AG04450 (cell line): Measurements from ENCODE around the gene CDC14B. TPM values are rescaled to one million over a fixed set of nuclear protein-coding genes. Genes with fewer than 3 reads are reported as not detected.
"Not testable (repeated sequence)": the region's sequence is repeated elsewhere in the genome, so short reads cannot be mapped to it uniquely, and the experiment has no call there.

Experiments used
- CTCF ChIA-PET: fragments of 300-600, 350-600 bp; formaldehyde crosslinking; extraction: SDS; loops from one replicate; lab custom pipeline; 2022; ENCODE audit warnings: antibody characterized with exemption, inconsistent platforms; lab: Charles Lee
- POLR2A ChIA-PET: fragments of 350-600 bp; formaldehyde crosslinking; extraction: SDS; loops from one replicate; lab custom pipeline; 2021; ENCODE audit warnings: antibody characterized with exemption, inconsistent platforms; lab: Yijun Ruan, JAX
- DNase-seq: peaks from one replicate; pipeline ENCODE4 v3.0.0-alpha.2; 2011; ENCODE audit warnings: low read depth, low spot score
- H3K27ac ChIP-seq: one replicate; pipeline ENCODE4 v1.5.1; 2012; ENCODE audit warnings: low read depth, low read length, control low read depth
- H3K27me3 ChIP-seq: one replicate; pipeline ENCODE4 v1.6.0; 2012; ENCODE audit warnings: low read length; ENCODE audit not compliant: control insufficient read depth, insufficient read depth
- H3K4me3 ChIP-seq: 2 replicates; pipeline ENCODE4 v1.5.1; 2011; ENCODE audit warnings: mild to moderate bottlenecking, low read depth, low read length, control low read depth
- H3K9me3 ChIP-seq: 2 replicates; pipeline ENCODE4 v1.5.1; 2012; ENCODE audit warnings: low read length; ENCODE audit not compliant: control insufficient read depth, insufficient read depth
- polyA plus RNA-seq: library from polyadenylated mRNA; depleted of rRNA; stranded (reverse); fragments of >200 nt; gene quantifications from 2 replicates; pipeline ENCODE4 v1.2.3, GENCODE V29; 2011
- TF ChIP-seq, protein P1 (sequence below): IDR thresholded peaks from 2 replicates; pipeline ENCODE4 v1.5.1; 2011; ENCODE audit warnings: low read depth, low read length, control low read depth, inconsistent platforms

CDC14B gene
- polyA plus RNA-seq, 1 experiment: 19.1 TPM

DNA sequence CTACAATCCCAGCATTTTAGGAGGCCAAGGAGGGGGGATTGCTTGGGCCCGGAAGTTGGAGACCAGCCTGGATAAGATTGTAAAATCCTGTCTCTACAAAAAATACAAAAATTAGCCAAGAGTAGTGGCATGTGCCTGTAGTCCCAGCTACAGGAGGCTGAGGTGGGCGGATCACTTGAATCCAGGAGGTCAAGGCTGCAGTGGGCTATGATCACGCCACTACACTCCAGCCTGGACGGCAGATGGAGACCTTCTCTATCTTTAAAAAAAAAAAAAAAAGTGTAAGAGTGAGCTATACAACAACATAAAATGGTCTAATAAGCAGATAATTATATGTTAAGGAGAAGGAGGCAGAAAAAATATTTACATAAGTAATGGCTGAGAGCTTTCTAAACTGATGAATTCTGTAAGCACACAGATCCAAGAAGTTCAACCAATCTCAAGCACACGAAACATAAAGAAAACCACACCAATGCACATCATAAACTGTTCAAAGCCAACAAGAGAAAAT is 23.0 kb downstream of the CDC14B start:
- peaks cover 2% of the 10 kb centered on the region; the same call in 1 of the 2 replicates for H3K9me3 ChIP-seq
- H3K27me3 ChIP-seq: no peaks in the 10 kb centered on the region
- CTCF ChIA-PET: no interaction called here
- no peak overlapping the region for H3K4me3 ChIP-seq
- no peak for DNase-seq
- no peak overlapping the region for H3K27ac ChIP-seq
- POLR2A ChIA-PET: no interaction called here
- TF ChIP-seq, protein P1, sequence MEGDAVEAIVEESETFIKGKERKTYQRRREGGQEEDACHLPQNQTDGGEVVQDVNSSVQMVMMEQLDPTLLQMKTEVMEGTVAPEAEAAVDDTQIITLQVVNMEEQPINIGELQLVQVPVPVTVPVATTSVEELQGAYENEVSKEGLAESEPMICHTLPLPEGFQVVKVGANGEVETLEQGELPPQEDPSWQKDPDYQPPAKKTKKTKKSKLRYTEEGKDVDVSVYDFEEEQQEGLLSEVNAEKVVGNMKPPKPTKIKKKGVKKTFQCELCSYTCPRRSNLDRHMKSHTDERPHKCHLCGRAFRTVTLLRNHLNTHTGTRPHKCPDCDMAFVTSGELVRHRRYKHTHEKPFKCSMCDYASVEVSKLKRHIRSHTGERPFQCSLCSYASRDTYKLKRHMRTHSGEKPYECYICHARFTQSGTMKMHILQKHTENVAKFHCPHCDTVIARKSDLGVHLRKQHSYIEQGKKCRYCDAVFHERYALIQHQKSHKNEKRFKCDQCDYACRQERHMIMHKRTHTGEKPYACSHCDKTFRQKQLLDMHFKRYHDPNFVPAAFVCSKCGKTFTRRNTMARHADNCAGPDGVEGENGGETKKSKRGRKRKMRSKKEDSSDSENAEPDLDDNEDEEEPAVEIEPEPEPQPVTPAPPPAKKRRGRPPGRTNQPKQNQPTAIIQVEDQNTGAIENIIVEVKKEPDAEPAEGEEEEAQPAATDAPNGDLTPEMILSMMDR: no peak

GRCh38 chr9:96587338-96588315 is 32.0 kb downstream of the CDC14B start:
- TF ChIP-seq, protein P1: no peak
- Histone ChIP-seq H3K9me3 (peaks cover 4% of the 10 kb centered on the region; the same call in 1 of the 2 replicates), H3K4me3 (no peak overlapping the region), H3K27ac (no peak overlapping the region), H3K27me3 (no peaks in the 10 kb centered on the region)
- CTCF ChIA-PET: no interaction called here
- POLR2A ChIA-PET: no interaction called here
- DNase-seq: no peak

GRCh38 chr9:96585426-96585825 is 34.2 kb downstream of the CDC14B start:
- DNase-seq: no peak
- no peaks in the 10 kb centered on the region for H3K9me3 ChIP-seq
- no peak overlapping the region for H3K27ac ChIP-seq
- TF ChIP-seq, protein P1: no peak
- POLR2A ChIA-PET: no interaction called here
- CTCF ChIA-PET: no interaction called here
- H3K27me3 ChIP-seq: no peaks in the 10 kb centered on the region
- H3K4me3 ChIP-seq: no peak overlapping the region

- ChIA-PET POLR2A (interaction anchor here (0.9 kb wide), 1 partner anchor 72 kb away, joined by 3 read pairs; no protein-coding TSS in a partner anchor), CTCF (interaction anchor here (0.7 kb wide), 1 partner anchor 16 kb away, joined by 3 read pairs; no protein-coding TSS in a partner anchor)
- not testable (repeated sequence) for H3K4me3 ChIP-seq, H3K27ac ChIP-seq, H3K9me3 ChIP-seq, DNase-seq, H3K27me3 ChIP-seq
Observed at GRCh38 chr9:96582199-96582598, 37.4 kb downstream of the CDC14B start.

- Histone ChIP-seq H3K9me3 (no peaks in the 10 kb centered on the region), H3K27me3 (no peaks in the 10 kb centered on the region), H3K27ac (no peak overlapping the region), H3K4me3 (no peak overlapping the region)
- no peak for DNase-seq
- POLR2A ChIA-PET: interaction anchor here (0.9 kb wide), 1 partner anchor 72 kb away, joined by 3 read pairs; no protein-coding TSS in a partner anchor
- CTCF ChIA-PET: interaction anchor here (0.7 kb wide), 1 partner anchor 16 kb away, joined by 3 read pairs; no protein-coding TSS in a partner anchor
- TF ChIP-seq, protein P1: no peak
Observed at GRCh38 chr9:96581786-96582185, 37.9 kb downstream of the CDC14B start.
